Middle frontal gyrus (tissue), 1 donor: Measurements from ENCODE around the gene CAD.

ENCODE experiments used
- DNase-seq: peaks from one replicate; pipeline ENCODE4 v3.0.0-alpha.2; 2015; ENCODE audit warnings: low spot score; ENCODE audit errors: extremely low spot score

The CAD gene

DNA sequence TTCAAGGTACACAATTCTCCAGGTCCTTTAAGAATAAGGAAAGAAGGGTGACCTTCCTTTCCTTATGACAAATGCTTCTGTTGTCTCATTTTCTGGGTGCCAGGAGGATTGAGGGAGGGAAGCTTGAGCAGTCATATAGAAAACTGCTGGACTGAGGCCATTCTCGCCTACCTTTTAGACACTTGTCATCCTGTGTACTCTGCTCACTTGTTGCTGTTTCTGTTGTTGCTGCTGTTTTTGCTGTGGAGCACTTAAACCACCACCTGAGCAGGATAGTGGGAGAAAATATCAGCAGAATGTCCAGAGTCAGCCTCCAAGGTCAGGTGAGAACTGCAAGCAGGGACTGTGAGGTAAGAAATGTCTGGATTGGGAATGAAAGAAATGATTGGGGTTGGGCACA lies 60.8 kb downstream of the CAD start:
- DNase-seq, result no peak

DNA sequence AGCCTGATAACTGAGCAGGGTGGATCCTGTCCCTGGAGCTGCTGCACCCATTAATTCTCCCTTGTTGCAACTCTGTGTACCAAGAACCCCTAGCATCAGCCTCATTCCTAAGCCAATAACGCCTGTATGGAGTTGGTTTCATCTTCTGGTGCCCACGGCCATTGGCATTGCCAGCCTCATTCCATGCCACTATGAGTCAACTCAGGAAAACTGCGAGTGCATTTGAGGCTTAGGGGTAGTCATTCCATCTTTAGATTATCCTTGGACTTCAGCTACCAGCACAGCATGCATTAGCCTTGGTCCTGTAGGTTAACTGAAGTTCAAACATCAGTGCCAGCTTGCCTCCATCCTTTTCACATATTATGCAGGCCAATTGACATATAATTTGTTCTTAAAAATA lies 63.7 kb downstream of the CAD start:
- DNase-seq, result no peak

DNA sequence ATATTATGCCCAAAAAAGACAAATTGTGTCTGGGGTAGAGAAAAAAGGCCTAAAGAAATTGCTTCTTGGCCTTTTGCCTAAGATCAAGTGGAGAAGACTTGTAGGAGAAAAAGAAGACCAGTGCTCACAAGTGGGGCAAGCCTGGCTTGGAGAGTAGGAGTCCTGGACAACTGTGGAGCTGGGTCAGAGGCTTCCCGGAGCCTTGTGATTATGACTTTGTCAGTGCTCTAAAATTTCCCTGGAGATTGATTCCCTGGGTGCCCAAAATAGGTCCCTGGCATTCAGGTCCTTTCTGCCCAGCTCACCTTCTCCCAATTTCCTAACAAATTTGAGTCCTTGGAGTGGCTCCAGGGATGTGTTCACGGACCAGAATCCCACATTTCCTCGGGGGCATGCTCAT lies 64.3 kb downstream of the CAD start:
- no peak for DNase-seq

DNA sequence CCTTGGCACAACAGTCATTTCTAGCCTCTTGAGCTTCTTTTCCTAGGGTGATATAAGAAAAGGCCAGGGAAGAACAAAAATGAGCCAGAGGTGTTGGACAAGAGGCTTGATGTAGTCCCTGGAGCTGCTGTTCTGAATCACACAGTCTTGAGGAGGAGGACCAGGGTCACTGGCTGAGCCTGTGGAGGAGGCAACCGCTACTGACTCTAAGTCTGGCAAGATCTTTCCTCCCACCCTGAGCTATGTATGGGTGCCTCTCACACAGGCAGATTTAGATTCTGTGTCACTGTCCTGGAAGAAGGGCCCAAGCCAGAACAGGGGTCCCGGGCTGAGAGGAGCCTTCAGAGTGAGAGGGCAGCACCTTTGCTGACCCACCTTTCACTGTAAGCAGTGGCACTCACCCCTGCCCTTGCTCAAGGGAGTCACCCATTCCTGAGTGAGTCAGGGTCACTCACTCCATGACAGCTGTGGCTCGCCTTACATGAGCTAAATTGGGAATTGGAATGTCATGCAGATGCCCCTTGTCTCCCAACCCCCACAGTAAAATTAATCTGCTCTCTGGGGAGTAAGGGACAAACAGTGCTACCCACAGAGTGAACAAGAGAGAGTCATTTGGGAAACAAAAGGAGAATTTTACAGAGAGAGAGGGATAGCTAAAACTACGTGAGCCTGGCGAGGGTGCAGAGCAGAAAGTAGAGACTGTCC lies 64.8 kb downstream of the CAD start, which contains the start of gene TRIM54:
TRIM54 (plus strand) TSS at position 575 of the 705 bp plus-strand sequence. CDS start 303 bp downstream, outside the sequence.
- DNase-seq, result no peak

DNA sequence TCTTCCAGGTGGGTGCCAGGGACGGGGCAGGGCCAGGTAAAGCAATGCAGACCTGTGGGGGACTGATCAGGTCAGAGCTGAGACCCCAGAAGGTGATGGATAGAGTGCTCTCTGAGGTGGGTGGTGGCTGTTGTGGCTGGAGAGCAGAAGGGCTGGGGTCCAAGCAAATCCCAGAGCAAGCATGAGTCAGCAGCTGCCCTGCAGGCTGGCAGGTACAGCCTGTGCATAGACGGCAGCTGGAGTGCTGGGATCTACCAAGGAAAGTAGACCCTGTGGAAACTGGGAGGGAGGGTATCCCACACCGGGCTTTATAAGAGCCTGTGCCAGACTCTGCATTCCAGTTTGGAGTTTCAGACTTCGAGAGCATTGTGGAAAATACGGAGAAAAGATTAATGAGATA lies 65.7 kb downstream of the CAD start:
- no peak for DNase-seq

DNA sequence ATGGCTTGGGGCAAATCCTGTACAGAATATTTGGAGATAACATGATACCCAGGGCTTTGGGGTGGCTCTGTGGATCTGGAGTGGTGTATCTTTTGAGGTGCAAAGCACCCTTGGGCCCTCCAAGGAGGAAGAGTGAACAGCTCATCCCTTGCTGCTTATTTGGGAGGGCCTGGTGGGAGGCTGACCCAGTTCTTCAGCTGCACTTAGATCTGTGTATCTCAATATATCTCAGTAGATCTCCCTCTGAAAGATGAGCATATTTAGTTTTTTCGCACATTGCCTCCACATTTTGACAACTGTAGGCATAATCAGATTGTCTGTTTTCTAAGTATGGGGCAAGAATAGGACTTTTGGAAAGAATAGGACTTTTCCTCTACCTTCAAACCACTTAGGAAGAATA lies 67.8 kb downstream of the CAD start:
- DNase-seq, result peak; percentile 47

DNA sequence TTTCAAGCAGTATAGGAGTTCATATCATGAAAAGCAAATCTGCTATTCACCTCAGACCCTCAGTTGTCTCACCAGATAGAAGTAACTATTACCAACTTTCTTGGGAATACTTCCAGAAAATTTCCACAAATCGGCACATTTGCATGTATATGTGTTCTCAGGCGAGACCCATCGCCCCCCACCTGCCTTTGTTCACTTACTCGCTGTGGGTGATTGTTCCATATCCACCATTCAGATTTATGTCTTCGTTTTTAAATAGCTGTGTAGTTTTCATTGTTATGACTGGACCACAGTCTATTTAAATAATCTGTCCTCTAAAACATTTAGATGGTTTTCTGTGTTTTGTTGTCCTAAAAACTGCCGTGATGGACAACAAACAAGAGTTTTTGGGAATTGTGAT lies 68.3 kb downstream of the CAD start:
- no peak for DNase-seq

DNA sequence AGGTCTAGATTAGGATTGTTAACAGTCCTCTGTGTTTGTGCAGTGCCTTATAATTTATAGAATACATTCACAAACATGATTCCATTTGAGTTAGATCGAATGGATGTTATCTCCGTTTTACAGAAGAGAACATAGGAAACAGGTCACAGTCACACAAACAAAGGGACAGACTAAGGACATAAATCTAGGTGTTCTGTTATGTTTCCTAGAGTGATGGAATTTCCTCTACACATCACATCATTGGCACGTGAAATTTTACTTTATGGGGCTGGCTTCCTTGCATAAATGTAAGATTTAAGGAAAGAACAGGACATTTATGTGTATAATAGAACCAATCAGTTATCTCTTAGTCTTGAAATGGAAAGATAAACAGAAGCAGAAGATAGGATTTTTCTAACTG lies 71.4 kb downstream of the CAD start:
- no peak for DNase-seq

DNA sequence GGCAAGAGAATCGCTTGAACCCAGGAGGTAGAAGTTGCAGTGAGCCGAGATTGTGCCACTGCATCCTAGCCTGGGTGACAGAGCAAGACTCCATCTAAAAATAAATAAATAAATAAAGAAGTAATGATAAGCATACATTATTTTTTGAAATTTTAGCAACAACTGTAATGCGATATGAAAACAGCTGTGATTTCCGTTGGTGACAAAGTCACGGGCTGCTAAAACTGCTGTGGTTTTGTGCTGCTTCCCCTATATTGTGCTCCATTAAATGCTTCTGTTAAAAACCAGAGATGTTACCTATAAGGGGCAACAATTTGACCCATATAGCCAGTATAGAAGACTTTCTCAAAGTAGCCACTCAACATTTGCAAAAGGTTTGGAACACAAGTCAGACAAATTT lies 73.4 kb downstream of the CAD start:
- DNase-seq, result no peak

DNA sequence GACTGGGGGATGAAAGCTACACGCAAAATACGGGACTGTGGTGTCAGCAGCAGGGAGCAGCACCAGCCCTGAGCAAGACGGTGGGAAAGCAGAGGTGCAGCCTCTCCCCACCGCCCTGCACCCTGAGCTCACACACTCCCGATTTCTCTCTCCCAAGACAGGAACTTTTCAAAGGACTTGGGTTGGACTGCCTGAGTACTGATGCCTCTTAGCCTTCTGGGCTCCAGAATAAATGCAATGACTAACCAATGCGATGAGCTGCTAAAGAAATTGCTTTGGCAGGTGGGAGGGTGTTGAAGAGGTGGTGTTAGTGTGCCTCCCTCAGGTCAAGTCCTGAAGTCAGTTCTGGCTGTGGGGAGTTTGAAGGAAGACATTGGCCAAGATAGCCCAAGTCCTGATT lies 74.7 kb downstream of the CAD start:
- DNase-seq, result no peak
